ENCODE results near the gene ANKRD11.
"Not testable (repeated sequence)": the region's sequence is repeated elsewhere in the genome, so short reads cannot be mapped to it uniquely, and the experiment has no call there.

The ANKRD11 gene

GRCh38 chr16:89334988-89335802, 155.2 kb downstream of the ANKRD11 start:
- Histone ChIP-seq H3K27ac (ENCODE audit: insufficient read depth, low read length, poor library complexity, severe bottlenecking) (no peak overlapping the region), H3K36me3 (ENCODE audit: control insufficient read depth, insufficient read depth, low read length) (no peaks in the 10 kb centered on the region), H3K27me3 (replicated peaks; ENCODE audit: control insufficient read depth, insufficient read depth, low read length, poor library complexity, severe bottlenecking) (no peaks in the 10 kb centered on the region), H3K4me1 (ENCODE audit: control insufficient read depth, insufficient read depth, low read length, poor library complexity, severe bottlenecking) (peaks cover 32% of the 10 kb centered on the region), H3K9me3 (ENCODE audit: control insufficient read depth, low read length) (no peaks in the 10 kb centered on the region), H3K4me3 (ENCODE audit: insufficient read depth, low read depth, low read length, poor library complexity, severe bottlenecking) (no peak overlapping the region)
- DNase-seq, result no peak

DNA sequence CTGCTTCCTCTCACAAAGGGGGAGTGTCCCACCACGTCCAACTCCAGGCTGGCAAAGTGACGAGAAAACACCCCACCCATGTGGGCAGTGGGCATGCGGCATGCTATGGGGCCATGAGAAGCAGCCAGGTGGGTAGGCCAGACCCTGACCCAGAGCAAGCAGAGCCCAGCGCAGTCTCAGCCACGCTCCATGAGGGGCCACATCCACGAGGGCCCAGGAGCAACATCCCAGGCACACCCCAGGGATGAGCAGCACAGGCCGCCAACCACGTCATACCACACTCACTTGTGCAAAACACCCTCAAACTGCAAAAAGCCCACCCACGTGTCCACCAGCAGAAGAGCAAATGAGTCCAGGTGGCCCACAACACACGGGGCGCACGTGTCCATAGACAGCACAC, 155.9 kb downstream of the ANKRD11 start:
- DNase-seq, result no peak
- no peaks in the 10 kb centered on the region for H3K36me3 ChIP-seq (ENCODE audit: control insufficient read depth, insufficient read depth, low read length)
- H3K27me3 ChIP-seq (replicated peaks; ENCODE audit: control insufficient read depth, insufficient read depth, low read length, poor library complexity, severe bottlenecking), result no peaks in the 10 kb centered on the region
- no peaks in the 10 kb centered on the region for H3K9me3 ChIP-seq (ENCODE audit: control insufficient read depth, low read length)
- H3K27ac ChIP-seq (ENCODE audit: insufficient read depth, low read length, poor library complexity, severe bottlenecking), result no peak overlapping the region
- no peak overlapping the region for H3K4me3 ChIP-seq (ENCODE audit: insufficient read depth, low read depth, low read length, poor library complexity, severe bottlenecking)
- H3K4me1 ChIP-seq (ENCODE audit: control insufficient read depth, insufficient read depth, low read length, poor library complexity, severe bottlenecking), result peaks cover 35% of the 10 kb centered on the region

- Histone ChIP-seq H3K4me3 (ENCODE audit: insufficient read depth, low read depth, low read length, poor library complexity, severe bottlenecking) (no peak overlapping the region), H3K27me3 (replicated peaks; ENCODE audit: control insufficient read depth, insufficient read depth, low read length, poor library complexity, severe bottlenecking) (no peaks in the 10 kb centered on the region), H3K36me3 (ENCODE audit: control insufficient read depth, insufficient read depth, low read length) (no peaks in the 10 kb centered on the region), H3K9me3 (ENCODE audit: control insufficient read depth, low read length) (no peaks in the 10 kb centered on the region), H3K4me1 (ENCODE audit: control insufficient read depth, insufficient read depth, low read length, poor library complexity, severe bottlenecking) (peaks cover 32% of the 10 kb centered on the region), H3K27ac (ENCODE audit: insufficient read depth, low read length, poor library complexity, severe bottlenecking) (no peak overlapping the region)
- DNase-seq, result no peak
Observed at GRCh38 chr16:89334050-89334449, 156.3 kb downstream of the ANKRD11 start.

GRCh38 chr16:89333401-89334001, 156.9 kb downstream of the ANKRD11 start:
- not testable (repeated sequence) for H3K36me3 ChIP-seq (ENCODE audit: control insufficient read depth, insufficient read depth, low read length); H3K4me3 ChIP-seq (ENCODE audit: insufficient read depth, low read depth, low read length, poor library complexity, severe bottlenecking); H3K9me3 ChIP-seq (ENCODE audit: control insufficient read depth, low read length); H3K27ac ChIP-seq (ENCODE audit: insufficient read depth, low read length, poor library complexity, severe bottlenecking); H3K27me3 ChIP-seq (replicated peaks; ENCODE audit: control insufficient read depth, insufficient read depth, low read length, poor library complexity, severe bottlenecking)
- H3K4me1 ChIP-seq (ENCODE audit: control insufficient read depth, insufficient read depth, low read length, poor library complexity, severe bottlenecking), result peaks cover 29% of the 10 kb centered on the region
- peak in 1 of 3 donors; percentile 31 for DNase-seq

DNA sequence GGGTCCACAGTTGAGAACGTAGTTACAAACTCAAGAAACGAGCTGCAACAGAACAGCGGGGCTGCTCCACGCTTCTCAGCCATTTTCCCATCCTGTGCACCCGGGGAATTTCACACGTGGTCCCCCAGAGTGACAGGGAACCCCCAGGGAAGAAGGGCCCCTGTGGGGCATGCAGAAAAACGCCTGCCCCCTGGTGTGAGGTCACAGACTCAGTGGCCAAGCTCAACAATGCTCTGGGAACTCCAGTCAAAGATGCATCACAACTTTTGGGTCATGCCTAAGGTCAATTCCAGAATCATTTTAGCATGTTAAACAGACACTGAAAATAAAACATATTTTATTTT, 157.5 kb downstream of the ANKRD11 start:
- DNase-seq, result no peak
- H3K27ac ChIP-seq (ENCODE audit: insufficient read depth, low read length, poor library complexity, severe bottlenecking), result no peak overlapping the region
- H3K4me1 ChIP-seq (ENCODE audit: control insufficient read depth, insufficient read depth, low read length, poor library complexity, severe bottlenecking), result peaks cover 29% of the 10 kb centered on the region

GRCh38 chr16:89332243-89332901, 158.0 kb downstream of the ANKRD11 start:
- H3K36me3 ChIP-seq (ENCODE audit: control insufficient read depth, insufficient read depth, low read length), result no peaks in the 10 kb centered on the region
- H3K4me1 ChIP-seq (ENCODE audit: control insufficient read depth, insufficient read depth, low read length, poor library complexity, severe bottlenecking), result peaks cover 29% of the 10 kb centered on the region
- no peaks in the 10 kb centered on the region for H3K9me3 ChIP-seq (ENCODE audit: control insufficient read depth, low read length)
- H3K4me3 ChIP-seq (ENCODE audit: insufficient read depth, low read depth, low read length, poor library complexity, severe bottlenecking), result no peak overlapping the region
- H3K27me3 ChIP-seq (replicated peaks; ENCODE audit: control insufficient read depth, insufficient read depth, low read length, poor library complexity, severe bottlenecking), result no peaks in the 10 kb centered on the region
- no peak for DNase-seq
- peak overlapping the region; percentile 7 for H3K27ac ChIP-seq (ENCODE audit: insufficient read depth, low read length, poor library complexity, severe bottlenecking)

More for the DNA sequence above, 157.5 kb downstream of the ANKRD11 start:
- Histone ChIP-seq H3K36me3 (ENCODE audit: control insufficient read depth, insufficient read depth, low read length) (no peaks in the 10 kb centered on the region), H3K4me3 (ENCODE audit: insufficient read depth, low read depth, low read length, poor library complexity, severe bottlenecking) (no peak overlapping the region), H3K9me3 (ENCODE audit: control insufficient read depth, low read length) (no peaks in the 10 kb centered on the region), H3K27me3 (replicated peaks; ENCODE audit: control insufficient read depth, insufficient read depth, low read length, poor library complexity, severe bottlenecking) (no peaks in the 10 kb centered on the region)

DNA sequence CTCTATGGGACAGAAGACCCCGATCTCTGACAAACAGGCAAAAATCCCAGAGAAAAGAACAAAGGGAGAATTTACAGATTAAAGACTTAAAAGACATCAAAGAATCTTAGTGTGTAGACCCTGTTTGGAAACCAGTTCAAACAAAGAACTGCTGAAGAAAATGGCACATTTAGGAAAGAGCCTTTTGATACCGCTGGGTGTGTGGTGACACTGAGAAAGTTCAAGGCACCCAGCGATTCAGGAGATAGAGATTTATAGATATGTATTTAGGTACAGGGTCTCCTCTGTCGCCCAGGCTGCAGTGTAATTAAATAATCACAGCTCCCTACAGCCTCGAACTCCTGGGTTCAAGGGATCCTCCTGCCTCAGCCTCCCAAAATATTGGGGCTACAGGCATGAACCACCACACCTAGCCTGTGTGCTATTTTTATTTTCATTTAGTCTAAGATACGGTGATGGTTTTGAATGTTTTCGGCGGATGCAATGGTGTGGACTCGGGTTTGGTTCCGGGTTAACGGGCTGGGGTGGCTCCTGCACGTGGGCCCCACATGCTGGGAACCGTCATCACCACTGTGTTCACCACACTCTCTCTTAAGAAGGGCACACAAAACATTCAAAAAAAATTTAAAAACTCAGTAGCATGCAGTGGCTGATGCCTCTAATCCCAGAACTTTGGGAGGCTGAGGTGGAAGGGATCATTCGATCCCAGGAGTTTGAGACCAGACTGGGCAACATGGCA, 158.8 kb downstream of the ANKRD11 start:
- Histone ChIP-seq H3K9me3 (ENCODE audit: control insufficient read depth, low read length) (no peaks in the 10 kb centered on the region), H3K27ac (ENCODE audit: insufficient read depth, low read length, poor library complexity, severe bottlenecking) (peak overlapping the region; percentile 7), H3K4me1 (ENCODE audit: control insufficient read depth, insufficient read depth, low read length, poor library complexity, severe bottlenecking) (peaks cover 33% of the 10 kb centered on the region), H3K36me3 (ENCODE audit: control insufficient read depth, insufficient read depth, low read length) (no peaks in the 10 kb centered on the region), H3K4me3 (ENCODE audit: insufficient read depth, low read depth, low read length, poor library complexity, severe bottlenecking) (no peak overlapping the region), H3K27me3 (replicated peaks; ENCODE audit: control insufficient read depth, insufficient read depth, low read length, poor library complexity, severe bottlenecking) (no peaks in the 10 kb centered on the region)
- no peak for DNase-seq

- H3K27ac ChIP-seq (ENCODE audit: insufficient read depth, low read length, poor library complexity, severe bottlenecking), result peak overlapping the region; percentile 62
- peak; percentile 32 to 48 (median 43) for DNase-seq
- no peaks in the 10 kb centered on the region for H3K36me3 ChIP-seq (ENCODE audit: control insufficient read depth, insufficient read depth, low read length)
- no peaks in the 10 kb centered on the region for H3K9me3 ChIP-seq (ENCODE audit: control insufficient read depth, low read length)
- peak overlapping the region; percentile 8 for H3K4me3 ChIP-seq (ENCODE audit: insufficient read depth, low read depth, low read length, poor library complexity, severe bottlenecking)
- peaks cover 39% of the 10 kb centered on the region for H3K4me1 ChIP-seq (ENCODE audit: control insufficient read depth, insufficient read depth, low read length, poor library complexity, severe bottlenecking)
- no peaks in the 10 kb centered on the region for H3K27me3 ChIP-seq (replicated peaks; ENCODE audit: control insufficient read depth, insufficient read depth, low read length, poor library complexity, severe bottlenecking)
Observed at GRCh38 chr16:89330177-89330856, 160.0 kb downstream of the ANKRD11 start.

DNA sequence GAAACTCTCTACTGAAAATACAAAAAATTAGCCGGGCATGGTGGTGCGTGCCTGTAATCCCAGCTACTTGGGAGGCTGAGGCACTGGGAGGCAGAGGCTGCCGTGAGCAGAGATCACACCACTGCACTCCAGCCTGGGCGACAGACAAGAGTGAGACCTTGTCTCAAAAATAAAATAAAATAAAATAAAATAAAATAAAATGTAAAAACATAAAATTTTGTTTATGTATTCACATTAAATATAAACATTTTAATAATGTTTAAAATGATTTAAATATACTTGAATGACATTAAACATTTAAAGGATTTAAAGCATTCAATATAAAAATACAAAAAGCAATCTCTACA, 160.6 kb downstream of the ANKRD11 start:
- Histone ChIP-seq H3K4me1 (ENCODE audit: control insufficient read depth, insufficient read depth, low read length, poor library complexity, severe bottlenecking) (peaks cover 42% of the 10 kb centered on the region), H3K27ac (ENCODE audit: insufficient read depth, low read length, poor library complexity, severe bottlenecking) (peak overlapping the region; percentile 62)
- H3K9me3 ChIP-seq (ENCODE audit: control insufficient read depth, low read length); DNase-seq; H3K4me3 ChIP-seq (ENCODE audit: insufficient read depth, low read depth, low read length, poor library complexity, severe bottlenecking); H3K27me3 ChIP-seq (replicated peaks; ENCODE audit: control insufficient read depth, insufficient read depth, low read length, poor library complexity, severe bottlenecking); H3K36me3 ChIP-seq (ENCODE audit: control insufficient read depth, insufficient read depth, low read length): not testable (repeated sequence)

Measured in effector memory CD4-positive, alpha-beta T cell (primary cell).